OCI-LY1 (cell line): ENCODE data around the gene TAT.
"Not testable (repeated sequence)": the region's sequence is repeated elsewhere in the genome, so short reads cannot be mapped to it uniquely, and the experiment has no call there.

ENCODE experiments used
- H2AFZ ChIP-seq: fragments of 200-600 bp; sonication (generic), shearing (Covaris generic); 2 replicates; pipeline ENCODE4 v1.6.0; 2014; ENCODE audit warnings: antibody characterized with exemption, mild to moderate bottlenecking, low read length
- H3F3A ChIP-seq: fragments of 200-600 bp; sonication (generic), shearing (Covaris generic); 2 replicates; pipeline ENCODE4 v1.6.0; 2014; ENCODE audit warnings: mild to moderate bottlenecking, antibody characterized with exemption, low read length, moderate library complexity; ENCODE audit not compliant: insufficient read depth
- H3K27ac ChIP-seq: fragments of 200-600 bp; sonication (generic); 2 replicates; pipeline ENCODE4 v1.5.1; 2014; ENCODE audit warnings: low read length, mixed run types, mild to moderate bottlenecking, low read depth; ENCODE audit not compliant: poor library complexity, severe bottlenecking
- H3K27me3 ChIP-seq: fragments of 200-600 bp; sonication (generic); 2 replicates; pipeline ENCODE4 v1.6.0; 2014; ENCODE audit warnings: antibody characterized with exemption, mild to moderate bottlenecking, low read length, moderate library complexity; ENCODE audit not compliant: insufficient read depth
- H3K36me3 ChIP-seq: fragments of 200-600 bp; sonication (generic); 2 replicates; pipeline ENCODE4 v1.6.1; 2014; ENCODE audit warnings: mild to moderate bottlenecking, antibody characterized with exemption, low read length, moderate library complexity, mixed read lengths; ENCODE audit not compliant: insufficient read depth
- H3K4me1 ChIP-seq: fragments of 200-600 bp; sonication (generic); 2 replicates; pipeline ENCODE4 v1.5.1; 2014; ENCODE audit warnings: mild to moderate bottlenecking, low read length, moderate library complexity; ENCODE audit not compliant: insufficient read depth, severe bottlenecking
- H3K4me2 ChIP-seq: fragments of 200-600 bp; sonication (generic), shearing (Covaris generic); 2 replicates; pipeline ENCODE4 v1.6.1; 2014; ENCODE audit warnings: low read length
- H3K4me3 ChIP-seq: fragments of 200-600 bp; sonication (generic); 2 replicates; pipeline ENCODE4 v1.5.1; 2014; ENCODE audit warnings: low read length, low read depth, mild to moderate bottlenecking, mixed read lengths; ENCODE audit not compliant: poor library complexity, severe bottlenecking
- H3K79me2 ChIP-seq: fragments of 200-600 bp; shearing (Covaris generic); 2 replicates; pipeline ENCODE4 v1.6.1; 2016; ENCODE audit warnings: mixed run types, low read length, mixed read lengths; ENCODE audit not compliant: insufficient read depth
- H3K9ac ChIP-seq: fragments of 200-600 bp; sonication (generic), shearing (Covaris generic); 2 replicates; pipeline ENCODE4 v1.6.1; 2014; ENCODE audit warnings: mild to moderate bottlenecking, low read length, mixed read lengths
- H3K9me2 ChIP-seq: fragments of 200-600 bp; sonication (generic), shearing (Covaris generic); 2 replicates; pipeline ENCODE4 v1.6.1; 2014; ENCODE audit warnings: low read depth, mild to moderate bottlenecking, low read length, mixed read lengths
- H3K9me3 ChIP-seq: fragments of 200-600 bp; shearing (Covaris generic); 2 replicates; pipeline ENCODE4 v1.6.1; 2014; ENCODE audit warnings: low read length, mixed read lengths
- H4K20me1 ChIP-seq: fragments of 200-600 bp; sonication (generic), shearing (Covaris generic); 2 replicates; pipeline ENCODE4 v1.6.0; 2016; ENCODE audit warnings: mild to moderate bottlenecking, low read length; ENCODE audit not compliant: insufficient read depth
- CTCF ChIP-seq: fragments of 200-600 bp; sonication (generic), shearing (Covaris generic); IDR thresholded peaks from 2 replicates; pipeline ENCODE4 v1.5.1; 2017; ENCODE audit warnings: mild to moderate bottlenecking, antibody characterized with exemption, low read length, moderate library complexity, mixed read lengths
- EZH2 ChIP-seq: fragments of 200-600 bp; sonication (generic), shearing (Covaris generic); IDR thresholded peaks from 2 replicates; pipeline ENCODE4 v1.8.0; 2017; ENCODE audit warnings: borderline replicate concordance, mixed run types, mild to moderate bottlenecking, antibody characterized with exemption, low read length, moderate library complexity, mixed read lengths

Gene TAT

GRCh38 chr16:71565812-71566700 lies 10.8 kb downstream of the TAT start:
- H3K27ac ChIP-seq, result peak overlapping the region; percentile 86
- H3K9me3 ChIP-seq, result no peaks in the 10 kb centered on the region
- no peaks in the 10 kb centered on the region for H3K36me3 ChIP-seq
- H2AFZ ChIP-seq, result peak overlapping the region; percentile 92; the same call in 1 of the 2 replicates
- H3K27me3 ChIP-seq, result no peaks in the 10 kb centered on the region
- TF ChIP-seq EZH2 (no peak), CTCF (no peak)
- H3K9ac ChIP-seq, result peak overlapping the region; percentile 63
- peak overlapping the region; percentile 71 for H3K4me2 ChIP-seq
- no peaks in the 10 kb centered on the region for H3K9me2 ChIP-seq
- no peaks in the 10 kb centered on the region for H3F3A ChIP-seq
- H3K4me1 ChIP-seq, result peaks cover 22% of the 10 kb centered on the region
- no peaks in the 10 kb centered on the region for H3K79me2 ChIP-seq
- H4K20me1 ChIP-seq, result no peaks in the 10 kb centered on the region
- H3K4me3 ChIP-seq, result peak overlapping the region; percentile 63

DNA sequence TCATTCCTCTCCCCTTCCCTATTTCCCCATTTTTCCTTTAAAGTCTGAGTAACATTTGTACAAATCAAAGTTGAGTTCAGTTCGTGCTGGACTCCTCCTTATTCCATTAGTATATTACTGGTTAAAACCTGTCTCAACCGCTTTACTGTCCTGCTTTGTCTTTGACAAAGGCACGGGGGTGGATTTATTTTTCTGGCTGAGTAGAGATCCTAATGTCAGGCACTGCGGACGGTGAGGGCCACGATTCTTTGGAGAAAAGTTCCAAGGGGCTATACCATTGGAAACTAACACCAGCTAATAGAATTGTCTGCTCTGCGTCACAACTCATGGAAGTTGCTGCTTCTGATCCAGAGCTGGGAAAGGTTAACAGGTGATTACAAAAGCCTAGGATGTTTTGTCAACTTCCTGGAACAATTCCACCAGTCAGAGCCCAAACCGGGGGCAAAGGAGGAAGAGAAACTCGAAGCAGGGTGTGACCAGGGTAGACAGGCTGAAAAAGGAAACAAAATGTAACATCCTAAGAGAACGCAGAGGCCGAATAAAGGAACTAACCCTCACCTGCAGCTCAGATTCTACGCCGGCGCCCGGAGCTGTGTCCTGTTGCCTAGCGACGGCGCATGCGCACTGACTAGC lies 12.4 kb downstream of the TAT start:
- peak overlapping the region; percentile 48 for H3K9ac ChIP-seq
- H3K79me2 ChIP-seq, result no peaks in the 10 kb centered on the region
- peak overlapping the region; percentile 86 for H3K27ac ChIP-seq
- H3K9me2 ChIP-seq, result no peaks in the 10 kb centered on the region
- no peaks in the 10 kb centered on the region for H4K20me1 ChIP-seq
- H3F3A ChIP-seq, result no peaks in the 10 kb centered on the region
- H3K4me1 ChIP-seq, result peaks cover 22% of the 10 kb centered on the region
- peak overlapping the region; percentile 71 for H3K4me2 ChIP-seq
- H3K27me3 ChIP-seq, result no peaks in the 10 kb centered on the region
- H2AFZ ChIP-seq, result peak overlapping the region; percentile 72
- TF ChIP-seq CTCF (no peak), EZH2 (no peak)
- no peaks in the 10 kb centered on the region for H3K36me3 ChIP-seq
- no peaks in the 10 kb centered on the region for H3K9me3 ChIP-seq
- H3K4me3 ChIP-seq, result peak overlapping the region; percentile 63

- no peak overlapping the region for H3K4me2 ChIP-seq
- no peaks in the 10 kb centered on the region for H3K9me2 ChIP-seq
- H3K36me3 ChIP-seq, result no peaks in the 10 kb centered on the region
- H4K20me1 ChIP-seq, result no peaks in the 10 kb centered on the region
- H2AFZ ChIP-seq, result no peak overlapping the region
- H3K27me3 ChIP-seq, result no peaks in the 10 kb centered on the region
- no peaks in the 10 kb centered on the region for H3K9me3 ChIP-seq
- no peak overlapping the region for H3K4me3 ChIP-seq
- no peak overlapping the region for H3K27ac ChIP-seq
- no peak overlapping the region for H3K9ac ChIP-seq
- H3K79me2 ChIP-seq, result no peaks in the 10 kb centered on the region
- peaks cover 22% of the 10 kb centered on the region for H3K4me1 ChIP-seq
- no peaks in the 10 kb centered on the region for H3F3A ChIP-seq
- TF ChIP-seq EZH2, result no peak
- no peak for TF ChIP-seq CTCF
Observed at GRCh38 chr16:71562552-71562951, 14.3 kb downstream of the TAT start.

DNA sequence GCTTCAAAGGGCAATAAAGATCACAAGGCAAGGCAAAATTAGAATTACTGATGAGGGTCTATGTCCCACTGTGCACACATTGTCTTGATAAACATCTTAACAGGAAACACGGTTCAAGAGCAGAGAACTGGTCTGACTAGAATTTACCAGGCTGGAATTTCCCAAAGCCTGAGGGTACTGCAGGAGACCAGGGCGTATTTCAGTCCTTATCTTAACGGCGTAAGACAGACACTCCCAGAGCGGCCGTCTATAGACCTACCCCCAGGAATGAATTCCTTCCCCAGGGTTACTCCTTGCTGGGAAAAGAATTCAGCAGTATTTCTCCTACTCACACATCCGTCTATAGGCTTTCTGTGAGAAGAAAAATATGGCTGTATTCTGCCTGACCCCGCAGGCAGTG lies 15.0 kb downstream of the TAT start:
- not testable (repeated sequence) for H3K4me2 ChIP-seq, H3K36me3 ChIP-seq, H4K20me1 ChIP-seq, H3K9me3 ChIP-seq, H3K4me3 ChIP-seq, H3F3A ChIP-seq, H3K9me2 ChIP-seq, H3K9ac ChIP-seq, H2AFZ ChIP-seq, H3K79me2 ChIP-seq, H3K27ac ChIP-seq, H3K27me3 ChIP-seq
- peaks cover 22% of the 10 kb centered on the region for H3K4me1 ChIP-seq
